Measurements from ENCODE around the gene CCDC33. TPM values are rescaled to one million over a fixed set of nuclear protein-coding genes. Genes with fewer than 3 reads are reported as not detected.

The CCDC33 gene
- total RNA-seq, 1 experiment from 2014 or later = 10.6 TPM

DNA sequence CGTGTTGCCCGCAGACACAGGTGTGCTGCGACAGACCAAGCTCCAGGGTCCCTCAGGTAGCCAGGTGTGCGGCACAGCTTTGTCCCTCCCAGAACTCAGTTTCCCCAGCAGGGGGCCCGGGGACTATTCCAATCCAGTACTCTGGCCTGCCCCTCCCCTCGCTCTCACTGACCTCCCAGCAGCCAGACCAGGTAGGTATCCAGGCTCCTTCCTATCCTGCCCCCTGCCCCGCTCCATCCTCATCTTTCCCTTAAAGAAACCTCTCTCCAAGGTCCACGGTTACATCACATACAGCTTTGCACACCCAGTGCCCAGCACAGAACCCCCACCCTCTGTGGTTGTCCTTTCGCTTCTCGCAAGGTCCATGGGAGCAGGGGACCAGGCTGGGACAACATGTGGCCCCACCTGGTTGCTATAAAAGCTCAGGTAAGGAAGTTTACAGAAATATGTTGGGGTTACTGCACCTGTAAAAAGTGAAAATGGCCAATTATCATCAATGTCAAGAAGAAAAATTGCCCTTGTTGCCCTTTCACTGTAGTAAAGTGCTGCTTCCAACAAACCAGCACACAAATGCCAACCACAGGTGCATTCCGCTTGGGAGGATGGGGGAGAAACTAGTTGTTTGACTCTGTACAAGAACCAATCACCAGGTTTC, 138.6 kb downstream of the CCDC33 start:
- ChIA-PET CTCF (interaction anchor here (0.5 to 3.8 kb wide), 34 partner anchors 7 to 461 kb away, joined by 3 to 36 read pairs (median 4); partner anchors contain the start of genes CPLX3, PML, SEMA7A and UBL7), POLR2A (interaction anchor here (0.7 to 1.0 kb wide), 2 partner anchors 65 to 386 kb away, joined by 3 to 5 read pairs; no protein-coding TSS in a partner anchor)
- peak; percentile 88 for DNase-seq (ENCODE audit: low spot score)
- peak; percentile 57 for ATAC-seq
- no peaks in the 10 kb centered on the region for H3K9me3 Mint-ChIP-seq
- H3K27me3 Mint-ChIP-seq (ENCODE audit: low read depth) = no peaks in the 10 kb centered on the region; the same call in 1 of the 2 replicates
- peak overlapping the region; percentile 63; the same call in 1 of the 2 replicates for H3K27ac Mint-ChIP-seq
- no peaks in the 10 kb centered on the region for H3K36me3 Mint-ChIP-seq
- TF ChIP-seq E2F4 (CRISPR knock-in tag; IDR thresholded peaks at IDR 0.05; ENCODE audit: borderline replicate concordance, low read depth) = no peak
- TF ChIP-seq, protein P1, sequence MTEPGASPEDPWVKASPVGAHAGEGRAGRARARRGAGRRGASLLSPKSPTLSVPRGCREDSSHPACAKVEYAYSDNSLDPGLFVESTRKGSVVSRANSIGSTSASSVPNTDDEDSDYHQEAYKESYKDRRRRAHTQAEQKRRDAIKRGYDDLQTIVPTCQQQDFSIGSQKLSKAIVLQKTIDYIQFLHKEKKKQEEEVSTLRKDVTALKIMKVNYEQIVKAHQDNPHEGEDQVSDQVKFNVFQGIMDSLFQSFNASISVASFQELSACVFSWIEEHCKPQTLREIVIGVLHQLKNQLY (CRISPR knock-in tag; IDR thresholded peaks at IDR 0.05) = peak; percentile 45; the same call in 1 of the 2 replicates
- 0 out of 2 replicates have a peak, but pooled peaks have one; percentile 68 for TF ChIP-seq ZNF232 (CRISPR knock-in tag; IDR thresholded peaks at IDR 0.05)
- TF ChIP-seq SMAD3 (CRISPR knock-in tag; IDR thresholded peaks at IDR 0.05; ENCODE audit: borderline replicate concordance) = peak; percentile 47; the same call in 1 of the 2 replicates
- peak; percentile 16; the same call in 1 of the 2 replicates for TF ChIP-seq SP1 (CRISPR knock-in tag; conservative IDR thresholded peaks at IDR 0.05)
- TF ChIP-seq, protein P2, sequence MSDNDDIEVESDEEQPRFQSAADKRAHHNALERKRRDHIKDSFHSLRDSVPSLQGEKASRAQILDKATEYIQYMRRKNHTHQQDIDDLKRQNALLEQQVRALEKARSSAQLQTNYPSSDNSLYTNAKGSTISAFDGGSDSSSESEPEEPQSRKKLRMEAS (CRISPR knock-in tag; IDR thresholded peaks at IDR 0.05) = 0 out of 2 replicates have a peak, but pooled peaks have one; percentile 2
- peaks cover 19% of the 10 kb centered on the region for H3K4me1 Mint-ChIP-seq
- H3K4me3 Mint-ChIP-seq = peak overlapping the region; percentile 70

DNA sequence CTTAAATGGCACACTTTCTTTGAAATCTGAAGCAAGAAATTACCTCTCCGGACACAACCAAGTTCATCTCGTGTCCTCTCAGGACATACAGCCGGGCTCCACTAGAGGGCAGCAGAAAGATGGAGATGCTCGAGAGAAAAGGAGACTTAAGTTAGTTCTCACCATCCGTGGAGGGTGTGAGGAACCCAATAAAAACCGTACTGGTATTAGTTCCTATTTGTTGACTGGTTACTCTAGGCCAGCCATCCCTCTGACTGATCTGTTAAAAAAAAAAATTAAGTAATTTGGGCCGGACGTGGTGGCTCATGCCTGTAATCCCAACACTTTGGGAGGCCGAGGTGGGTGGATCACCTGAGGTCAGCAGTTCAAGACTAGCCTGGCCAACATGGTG, 139.2 kb downstream of the CCDC33 start:
- peaks cover 19% of the 10 kb centered on the region for H3K4me1 Mint-ChIP-seq
- peak; percentile 88 for DNase-seq (ENCODE audit: low spot score)
- peak overlapping the region; percentile 70 for H3K4me3 Mint-ChIP-seq
- no peaks in the 10 kb centered on the region for H3K36me3 Mint-ChIP-seq
- POLR2A ChIA-PET = no interaction called here
- H3K27me3 Mint-ChIP-seq (ENCODE audit: low read depth) = no peaks in the 10 kb centered on the region; the same call in 1 of the 2 replicates
- CTCF ChIA-PET = interaction anchor here (1.0 to 3.8 kb wide), 10 partner anchors 18 to 402 kb away, joined by 3 to 36 read pairs (median 4); partner anchors contain the start of gene UBL7
- TF ChIP-seq ZNF396 (CRISPR knock-in tag; IDR thresholded peaks at IDR 0.05; ENCODE audit: borderline replicate concordance) (no peak), AR (CRISPR knock-in tag; IDR thresholded peaks at IDR 0.05) (no peak), CTCF (IDR thresholded peaks at IDR 0.05) (peak; percentile 74)
- H3K9me3 Mint-ChIP-seq = no peaks in the 10 kb centered on the region
- 0 out of 2 replicates have a peak overlapping the region, but pooled peaks have one; percentile 21 for H3K27ac Mint-ChIP-seq
- 0 out of 2 replicates have a peak, but pooled peaks have one; percentile 4 for ATAC-seq

- ATAC-seq = no peak
- H3K27ac Mint-ChIP-seq = no peak overlapping the region
- TF ChIP-seq ELF4 (CRISPR knock-in tag; IDR thresholded peaks at IDR 0.05; ENCODE audit: low read depth) (no peak), ZNF263 (CRISPR knock-in tag; IDR thresholded peaks at IDR 0.05; ENCODE audit: low read depth) (no peak), ATF2 (CRISPR knock-in tag; IDR thresholded peaks at IDR 0.05; ENCODE audit: borderline replicate concordance, low read depth) (no peak), NFYB (CRISPR knock-in tag; conservative IDR thresholded peaks at IDR 0.05; ENCODE audit: low read depth) (no peak), AR (CRISPR knock-in tag; IDR thresholded peaks at IDR 0.05) (no peak), RELA (CRISPR knock-in tag; IDR thresholded peaks at IDR 0.05; ENCODE audit: borderline replicate concordance) (no peak), ZNF219 (CRISPR knock-in tag; IDR thresholded peaks at IDR 0.05; ENCODE audit: borderline replicate concordance) (no peak), TEAD4 (CRISPR knock-in tag; IDR thresholded peaks at IDR 0.05) (no peak)
- TF ChIP-seq, protein P2 (CRISPR knock-in tag; IDR thresholded peaks at IDR 0.05) = no peak
- H3K36me3 Mint-ChIP-seq = no peaks in the 10 kb centered on the region
- peaks cover 19% of the 10 kb centered on the region for H3K4me1 Mint-ChIP-seq
- H3K4me3 Mint-ChIP-seq = no peak overlapping the region
- ChIA-PET POLR2A (no interaction called here), CTCF (interaction anchor here (0.6 to 1.6 kb wide), 13 partner anchors 8 to 403 kb away, joined by 3 to 9 read pairs (median 3); partner anchors contain the start of genes CYP11A1 and UBL7)
- no peak for DNase-seq (ENCODE audit: low spot score)
- H3K27me3 Mint-ChIP-seq (ENCODE audit: low read depth) = no peaks in the 10 kb centered on the region; the same call in 1 of the 2 replicates
- H3K9me3 Mint-ChIP-seq = no peaks in the 10 kb centered on the region
These were observed 140.1 kb downstream of the CCDC33 start for GRCh38 chr15:74376226-74376625.

All from WTC11 (cell line).